ENCODE results near the gene ZNF438.

DNA sequence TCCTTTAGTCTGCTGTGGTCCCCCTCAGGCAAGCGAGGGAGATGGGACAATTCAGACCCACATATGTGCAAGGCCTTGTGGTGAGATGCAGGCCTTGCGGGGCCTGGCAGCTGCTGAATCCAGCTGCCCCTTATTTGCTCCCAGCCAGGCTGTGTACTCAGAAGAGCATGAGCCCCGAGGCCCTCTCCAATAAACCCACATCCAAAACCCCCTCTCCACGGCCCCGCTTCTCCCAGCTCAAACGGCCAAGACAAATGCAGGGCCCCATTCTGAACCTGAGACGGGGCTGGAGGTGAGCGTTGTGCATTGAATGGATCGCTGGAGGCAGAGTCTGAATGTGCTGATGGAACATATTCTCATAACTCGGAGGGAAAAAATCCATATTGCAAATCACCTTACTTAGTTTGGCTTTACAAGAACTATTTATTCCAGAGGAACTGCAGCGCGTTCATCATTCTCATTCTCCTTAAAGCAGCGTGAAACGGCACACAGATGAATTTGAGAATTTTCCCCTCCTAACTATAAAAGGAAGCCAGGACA lies 232.9 kb downstream of the ZNF438 start:
- TF ChIP-seq CTCF (IDR thresholded peaks at IDR 0.05; ENCODE audit: borderline replicate concordance, extremely low read depth, low read length, poor library complexity, severe bottlenecking) (no peak), EZH2 (IDR thresholded peaks at IDR 0.05; ENCODE audit: borderline replicate concordance, low read depth, low read length, severe bottlenecking) (no peak)
